ENCODE data around the gene SNX2.

Gene SNX2

GRCh38 chr5:122730456-122730855, 44.4 kb upstream of the SNX2 start (continued):
- TF ChIP-seq PPARA (CRISPR knock-in tag; IDR thresholded peaks at IDR 0.05; ENCODE audit: borderline replicate concordance): no peak
- TF ChIP-seq ZNF565 (CRISPR knock-in tag; conservative IDR thresholded peaks at IDR 0.05; ENCODE audit: low read depth): no peak
- no peak for TF ChIP-seq TCF4 (CRISPR knock-in tag; IDR thresholded peaks at IDR 0.05; ENCODE audit: borderline replicate concordance)

GRCh38 chr5:122736086-122736845, 38.6 kb upstream of the SNX2 start:
- TF ChIP-seq TOX (CRISPR knock-in tag; IDR thresholded peaks at IDR 0.05; ENCODE audit: borderline replicate concordance) (no peak), ZC3H10 (CRISPR knock-in tag; IDR thresholded peaks at IDR 0.05) (no peak), RARB (CRISPR knock-in tag; IDR thresholded peaks at IDR 0.05) (no peak), ZFP3 (CRISPR knock-in tag; IDR thresholded peaks at IDR 0.05) (no peak), PATZ1 (CRISPR knock-in tag; IDR thresholded peaks at IDR 0.05; ENCODE audit: borderline replicate concordance) (no peak), SNAI2 (CRISPR knock-in tag; IDR thresholded peaks at IDR 0.05) (no peak), ZNF70 (CRISPR knock-in tag; IDR thresholded peaks at IDR 0.05) (no peak), ARNTL (CRISPR knock-in tag; IDR thresholded peaks at IDR 0.05; ENCODE audit: borderline replicate concordance, low read depth) (no peak), ZNF565 (CRISPR knock-in tag; conservative IDR thresholded peaks at IDR 0.05; ENCODE audit: low read depth) (no peak), POU6F1 (CRISPR knock-in tag; IDR thresholded peaks at IDR 0.05; ENCODE audit: borderline replicate concordance, low read depth) (no peak)
- no peak for ATAC-seq

GRCh38 chr5:122738088-122738487, 36.8 kb upstream of the SNX2 start:
- no peak for ATAC-seq
- TF ChIP-seq ZNF8 (CRISPR knock-in tag; IDR thresholded peaks at IDR 0.05) (no peak), OSR1 (CRISPR knock-in tag; IDR thresholded peaks at IDR 0.05) (no peak), ESRRG (CRISPR knock-in tag; IDR thresholded peaks at IDR 0.05) (no peak), ZNF70 (CRISPR knock-in tag; IDR thresholded peaks at IDR 0.05) (no peak), PATZ1 (CRISPR knock-in tag; IDR thresholded peaks at IDR 0.05; ENCODE audit: borderline replicate concordance) (no peak), POU6F1 (CRISPR knock-in tag; IDR thresholded peaks at IDR 0.05; ENCODE audit: borderline replicate concordance, low read depth) (no peak), ZNF565 (CRISPR knock-in tag; conservative IDR thresholded peaks at IDR 0.05; ENCODE audit: low read depth) (no peak), RARB (CRISPR knock-in tag; IDR thresholded peaks at IDR 0.05) (no peak), TSHZ2 (CRISPR knock-in tag; IDR thresholded peaks at IDR 0.05) (no peak), ZFP30 (CRISPR knock-in tag; IDR thresholded peaks at IDR 0.05) (no peak)

- TF ChIP-seq SNAI2 (CRISPR knock-in tag; IDR thresholded peaks at IDR 0.05) (no peak), ZFP30 (CRISPR knock-in tag; IDR thresholded peaks at IDR 0.05) (no peak), PATZ1 (CRISPR knock-in tag; IDR thresholded peaks at IDR 0.05; ENCODE audit: borderline replicate concordance) (no peak), CREB5 (CRISPR knock-in tag; IDR thresholded peaks at IDR 0.05; ENCODE audit: low read depth) (no peak), TOX (CRISPR knock-in tag; IDR thresholded peaks at IDR 0.05; ENCODE audit: borderline replicate concordance) (no peak), ZC3H10 (CRISPR knock-in tag; IDR thresholded peaks at IDR 0.05) (no peak), RARB (CRISPR knock-in tag; IDR thresholded peaks at IDR 0.05) (no peak)
- ATAC-seq: no peak
Measured at GRCh38 chr5:122741681-122742080, 33.2 kb upstream of the SNX2 start.
